WERI-Rb-1 (cell line): Measurements from ENCODE around the gene CCDC83.

Source experiments
- DNase-seq: peaks from one replicate; pipeline ENCODE4 v3.0.0-alpha.2; 2020
- H3K27ac ChIP-seq: fragments of 250-450 bp; sonication (Bioruptor Pico); 2 replicates; pipeline ENCODE4 v1.5.1; 2020; ENCODE audit warnings: mild to moderate bottlenecking, moderate library complexity
- H3K27me3 ChIP-seq: fragments of 250-450 bp; sonication (Bioruptor Pico); 2 replicates; pipeline ENCODE4 v1.5.1; 2021; ENCODE audit warnings: mild to moderate bottlenecking, low read depth, moderate library complexity; ENCODE audit not compliant: insufficient read depth, severe bottlenecking
- H3K36me3 ChIP-seq: fragments of 250-450 bp; sonication (Bioruptor Pico); 2 replicates; pipeline ENCODE4 v1.5.1; 2020; ENCODE audit warnings: mild to moderate bottlenecking, moderate library complexity
- H3K4me3 ChIP-seq: 2 replicates; pipeline ENCODE4 v1.5.1; 2011; ENCODE audit warnings: low read depth, mild to moderate bottlenecking, control low read depth, low read length
- H3K9me3 ChIP-seq: fragments of 250-450 bp; sonication (Bioruptor Pico); 2 replicates; pipeline ENCODE4 v1.5.1; 2021; ENCODE audit warnings: mild to moderate bottlenecking, moderate library complexity; ENCODE audit not compliant: severe bottlenecking
- TF ChIP-seq, protein P1 (sequence below): IDR thresholded peaks from 2 replicates; pipeline ENCODE4 v1.5.1; 2011; ENCODE audit warnings: low read depth, mild to moderate bottlenecking, control low read depth, inconsistent platforms, low read length

The CCDC83 gene

DNA sequence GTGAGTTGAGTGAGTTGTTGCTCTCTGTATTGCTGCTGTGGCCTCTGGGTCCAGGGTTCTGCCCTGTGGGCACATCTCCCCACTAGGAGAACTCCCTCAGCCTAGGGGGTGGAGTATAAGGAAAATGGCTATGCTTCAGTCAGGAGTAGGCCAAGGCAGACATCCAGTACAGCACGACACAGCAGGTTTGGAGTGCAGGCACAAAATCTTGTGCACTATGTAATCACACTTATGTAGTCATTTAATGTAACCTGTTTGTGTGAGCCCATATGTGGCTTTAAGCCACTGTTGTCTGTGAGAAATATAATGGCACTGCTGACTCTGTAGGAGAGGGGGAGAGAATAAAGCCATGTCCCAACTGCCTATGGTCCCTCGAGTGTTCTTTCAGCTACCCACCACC is 90.1 kb downstream of the CCDC83 start:
- no peak for DNase-seq
- TF ChIP-seq, protein P1, sequence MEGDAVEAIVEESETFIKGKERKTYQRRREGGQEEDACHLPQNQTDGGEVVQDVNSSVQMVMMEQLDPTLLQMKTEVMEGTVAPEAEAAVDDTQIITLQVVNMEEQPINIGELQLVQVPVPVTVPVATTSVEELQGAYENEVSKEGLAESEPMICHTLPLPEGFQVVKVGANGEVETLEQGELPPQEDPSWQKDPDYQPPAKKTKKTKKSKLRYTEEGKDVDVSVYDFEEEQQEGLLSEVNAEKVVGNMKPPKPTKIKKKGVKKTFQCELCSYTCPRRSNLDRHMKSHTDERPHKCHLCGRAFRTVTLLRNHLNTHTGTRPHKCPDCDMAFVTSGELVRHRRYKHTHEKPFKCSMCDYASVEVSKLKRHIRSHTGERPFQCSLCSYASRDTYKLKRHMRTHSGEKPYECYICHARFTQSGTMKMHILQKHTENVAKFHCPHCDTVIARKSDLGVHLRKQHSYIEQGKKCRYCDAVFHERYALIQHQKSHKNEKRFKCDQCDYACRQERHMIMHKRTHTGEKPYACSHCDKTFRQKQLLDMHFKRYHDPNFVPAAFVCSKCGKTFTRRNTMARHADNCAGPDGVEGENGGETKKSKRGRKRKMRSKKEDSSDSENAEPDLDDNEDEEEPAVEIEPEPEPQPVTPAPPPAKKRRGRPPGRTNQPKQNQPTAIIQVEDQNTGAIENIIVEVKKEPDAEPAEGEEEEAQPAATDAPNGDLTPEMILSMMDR, result no peak
- Histone ChIP-seq H3K4me3 (no peak overlapping the region), H3K27me3 (no peaks in the 10 kb centered on the region), H3K36me3 (no peaks in the 10 kb centered on the region), H3K27ac (no peak overlapping the region), H3K9me3 (no peaks in the 10 kb centered on the region)

DNA sequence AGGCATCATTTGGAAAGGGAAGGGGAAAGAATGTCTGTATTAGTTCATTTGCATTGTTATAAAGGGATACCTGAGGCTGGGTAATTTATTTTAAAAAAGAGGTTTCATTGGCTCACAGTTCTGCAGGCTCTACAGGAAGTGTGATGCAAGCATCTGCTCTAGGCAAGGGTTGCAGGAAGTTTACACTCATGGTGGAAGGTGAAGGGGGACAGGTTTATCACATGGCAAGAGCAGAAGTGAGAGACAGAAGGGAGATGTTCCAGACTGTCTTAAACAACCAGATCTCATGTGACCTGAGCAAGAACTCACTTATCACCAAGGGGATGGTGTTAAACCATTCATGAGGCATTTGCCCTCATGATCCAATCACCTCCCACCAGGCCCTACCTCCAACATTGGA is 90.6 kb downstream of the CCDC83 start:
- DNase-seq, result no peak
- Histone ChIP-seq H3K4me3 (no peak overlapping the region), H3K27me3 (no peaks in the 10 kb centered on the region), H3K36me3 (no peaks in the 10 kb centered on the region), H3K9me3 (no peaks in the 10 kb centered on the region), H3K27ac (no peak overlapping the region)
- TF ChIP-seq, protein P1, result no peak

DNA sequence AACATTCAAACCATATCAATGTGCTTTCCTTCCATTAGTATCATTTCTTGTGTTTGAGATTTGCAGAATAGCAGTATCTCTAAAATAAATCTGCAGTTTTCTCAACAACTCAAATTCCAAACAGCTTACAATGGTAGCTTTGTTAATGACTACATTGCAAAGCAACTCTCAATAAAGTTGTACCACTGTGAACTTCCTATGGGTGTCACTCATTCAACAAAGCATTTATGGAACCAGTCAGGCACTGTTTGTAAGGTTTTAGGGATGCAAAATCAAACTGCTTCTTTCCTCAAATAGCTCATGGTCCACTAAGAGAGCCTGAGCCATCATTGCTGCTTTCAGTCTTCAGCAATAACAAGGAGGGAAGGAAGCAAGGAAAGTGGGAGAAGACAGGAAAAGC is 91.0 kb downstream of the CCDC83 start:
- H3K9me3 ChIP-seq, result no peaks in the 10 kb centered on the region

DNA sequence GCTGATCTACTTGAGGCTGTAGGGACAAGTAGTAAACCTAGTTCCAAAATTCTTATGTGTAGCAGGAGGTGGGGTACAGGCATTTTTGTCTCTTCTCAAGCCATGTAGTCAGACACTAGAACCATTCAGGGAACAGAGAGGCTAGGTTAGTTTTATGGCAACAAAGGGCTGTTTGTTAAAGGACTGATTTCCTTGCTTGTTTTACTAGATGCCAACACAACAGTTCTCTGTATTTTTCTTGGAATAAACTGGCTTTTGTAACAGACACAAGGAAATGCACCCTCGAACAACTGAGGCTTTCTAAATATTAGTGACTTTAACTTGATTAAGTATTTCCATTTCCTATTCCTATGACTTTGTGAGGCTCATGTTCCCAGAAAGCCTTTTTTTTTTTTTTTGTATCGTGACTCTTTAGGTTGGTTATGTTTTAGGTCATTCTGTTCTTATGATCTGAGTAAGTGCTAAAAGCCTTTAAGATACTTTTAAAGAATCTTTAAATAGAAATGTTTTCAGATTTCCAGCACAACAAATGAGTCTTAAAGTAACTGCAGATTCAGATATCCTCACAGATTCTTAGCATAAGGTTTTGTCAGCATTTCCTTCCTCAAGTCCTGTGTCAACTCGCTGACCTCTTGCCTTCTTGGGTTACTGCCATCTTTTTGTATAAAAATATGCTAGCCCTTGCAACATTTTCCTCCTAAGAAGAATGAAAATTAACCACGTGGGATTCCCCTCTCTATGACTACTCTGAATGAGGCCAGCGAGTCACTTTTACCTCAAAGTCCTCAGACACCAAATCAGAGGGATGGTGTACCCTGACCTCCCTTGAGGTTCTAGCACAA is 92.5 kb downstream of the CCDC83 start:
- H3K9me3 ChIP-seq, result peaks cover 6% of the 10 kb centered on the region
- DNase-seq, result no peak
- no peaks in the 10 kb centered on the region for H3K36me3 ChIP-seq
- H3K27me3 ChIP-seq, result no peaks in the 10 kb centered on the region
- TF ChIP-seq, protein P1, result no peak
- H3K27ac ChIP-seq, result no peak overlapping the region
- no peak overlapping the region for H3K4me3 ChIP-seq

More for the DNA sequence above, 91.0 kb downstream of the CCDC83 start:
- no peaks in the 10 kb centered on the region for H3K36me3 ChIP-seq
- no peak for DNase-seq
- H3K4me3 ChIP-seq, result no peak overlapping the region
- TF ChIP-seq, protein P1, result no peak
- no peak overlapping the region for H3K27ac ChIP-seq
- no peaks in the 10 kb centered on the region for H3K27me3 ChIP-seq

DNA sequence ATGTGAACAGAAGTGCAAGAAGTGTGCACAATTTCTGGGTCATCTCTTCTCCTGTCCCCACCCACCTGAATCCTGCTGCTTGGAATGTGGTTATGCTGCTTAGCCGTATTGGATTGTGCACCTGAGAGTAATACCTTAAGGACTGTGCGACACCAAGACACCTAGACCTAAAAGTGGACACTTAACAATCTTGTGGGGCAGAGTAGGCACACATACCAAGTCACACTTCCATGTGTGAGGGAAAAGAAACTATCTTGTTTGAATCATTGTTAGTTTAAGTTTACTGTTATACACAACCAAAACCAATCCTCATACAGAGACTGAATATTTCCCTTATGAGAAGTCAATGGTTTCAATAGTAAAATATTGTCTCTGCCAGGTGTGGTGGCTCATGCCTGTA is 93.7 kb downstream of the CCDC83 start:
- TF ChIP-seq, protein P1, result no peak
- no peak overlapping the region for H3K27ac ChIP-seq
- peaks cover 6% of the 10 kb centered on the region for H3K9me3 ChIP-seq
- DNase-seq, result no peak
- peaks cover 3% of the 10 kb centered on the region; the same call in 1 of the 2 replicates for H3K36me3 ChIP-seq
- H3K27me3 ChIP-seq, result no peaks in the 10 kb centered on the region
- H3K4me3 ChIP-seq, result no peak overlapping the region
